Aorta (tissue), 5 donors: ENCODE measurements around the gene ENO3. TPM values are rescaled to one million over a fixed set of nuclear protein-coding genes. Genes with fewer than 3 reads are reported as not detected.

Experiments
- ATAC-seq: fragments of 200-7000 bp; cut with Tn5 transposase; one replicate; pipeline ENCODE4 v1.9.1; 2022; ENCODE audit warnings: moderate library complexity; ENCODE audit not compliant: low FRiP score
- DNase-seq, 2 donors: peaks; one replicate each; pipeline ENCODE4 v3.0.0-alpha.2; 2020
- H3K27ac ChIP-seq, 2 donors: one replicate each; pipeline ENCODE4 v1.5.1; 2013; ENCODE audit warnings: low read length in 2 of 2, mild to moderate bottlenecking in 2 of 2, moderate library complexity in 2 of 2, control low read depth in 1 of 2, inconsistent platforms in 1 of 2, low read depth in 1 of 2
- H3K27me3 ChIP-seq, 2 donors: one replicate each; pipeline ENCODE4 v1.6.1; 2013; ENCODE audit warnings: control low read depth in 1 of 2, low read length in 1 of 2, mild to moderate bottlenecking in 1 of 2, moderate library complexity in 1 of 2; ENCODE audit not compliant: insufficient read depth in 2 of 2, control insufficient read depth in 1 of 2
- H3K36me3 ChIP-seq, 2 donors: one replicate each; pipeline ENCODE4 v1.6.1; 2013; ENCODE audit warnings: control low read depth in 1 of 2, low read length in 1 of 2, mild to moderate bottlenecking in 1 of 2; ENCODE audit not compliant: insufficient read depth in 2 of 2, control insufficient read depth in 1 of 2
- H3K4me1 ChIP-seq, 2 donors: one replicate each; pipeline ENCODE4 v1.6.1; 2013; ENCODE audit warnings: low read length in 2 of 2, control low read depth in 1 of 2, mild to moderate bottlenecking in 1 of 2, moderate library complexity in 1 of 2; ENCODE audit not compliant: insufficient read depth in 2 of 2, control insufficient read depth in 1 of 2
- H3K4me3 ChIP-seq, 2 donors: one replicate each; pipeline ENCODE4 v1.5.1; 2013; ENCODE audit warnings: low read length in 2 of 2, control low read depth in 1 of 2, mild to moderate bottlenecking in 1 of 2
- H3K9me3 ChIP-seq: one replicate; pipeline ENCODE4 v1.6.1; 2013; ENCODE audit warnings: mild to moderate bottlenecking, low read length; ENCODE audit not compliant: control insufficient read depth
- WGBS, 2 donors: extraction: QIAGEN DNeasy Blood & Tissue Kit; methylation state at CpG; one replicate each; pipeline ENCODE4 v1.1.7; 2013; 5-methylcytosine and 5-hydroxymethylcytosine counted together
- intact Hi-C, 2 donors: fragments of 100-400 bp; cut with DNase I; formaldehyde crosslinking; loops; one replicate each; pipeline versions ENCODE4 v1.14.2 to v1.15.0; 2022
- polyA plus RNA-seq, 2 donors: library from polyadenylated mRNA; stranded (reverse); fragments of 200-250 nt; gene quantifications; one replicate each; pipeline ENCODE4 v1.2.3, GENCODE V29; 2013
- total RNA-seq, 2 donors: library from RNA; stranded (reverse); fragmentation: NEBNext Ultra II Directional; extraction: Animal tissue kit (Norgen Biotek cat#: 25700); gene quantifications; one replicate each; pipeline ENCODE4 v1.2.1, GENCODE V29; 2021
- donor health status: healthy with polysubstance abuse.
- donor health status: Bipolar disorder and iron deficiency.
- donor health status: DM: no; HTN: no; CAD: no.
- donor health status: DM: no; HTN: no; CAD: no.
- donor health status: DM: yes; HTN: yes; CAD: no.

Gene ENO3
- total and polyA plus RNA-seq, 4 donors, result 5.2 to 46.2 (median 8.4) TPM

DNA sequence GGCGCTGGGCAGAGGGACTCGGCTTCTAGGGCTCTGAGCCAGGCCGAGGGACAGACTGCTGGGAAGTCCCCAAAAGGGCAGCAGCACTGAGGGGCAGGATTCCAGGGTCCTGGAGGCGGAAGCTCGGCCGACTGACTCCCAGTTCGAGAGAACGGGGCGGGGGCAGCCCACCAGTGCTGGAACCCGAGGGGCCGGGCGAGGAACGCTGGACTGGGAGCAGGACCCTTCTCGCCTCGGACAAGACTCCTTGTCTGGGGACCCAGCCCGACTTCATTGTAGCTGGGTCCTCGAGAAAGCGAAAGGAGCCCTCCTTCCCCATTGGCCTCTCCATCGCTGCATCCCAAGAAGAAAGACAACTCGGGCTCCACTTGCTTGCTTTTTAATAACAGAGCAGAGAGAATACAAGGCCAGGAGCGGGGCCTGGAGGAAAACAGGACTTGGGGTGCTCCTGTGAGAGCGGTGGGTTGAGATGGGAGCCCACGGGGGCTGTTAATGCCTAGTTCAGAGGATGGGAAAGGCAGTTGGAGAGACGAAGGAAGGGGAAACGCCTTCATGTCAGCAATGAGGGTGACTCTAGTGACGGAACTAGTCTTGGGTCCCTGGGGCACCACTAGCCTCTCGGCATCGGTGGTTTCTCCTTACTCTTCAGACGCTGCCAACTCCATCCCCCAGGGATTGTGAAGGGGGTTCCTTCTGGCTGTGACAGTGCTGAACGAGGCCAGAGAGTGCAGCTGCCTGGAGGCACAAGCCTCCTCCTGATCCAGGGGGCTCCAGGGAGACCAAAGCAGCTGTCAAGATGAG is 37.0 kb downstream of the ENO3 start:
- peak in 1 of 2 donors; percentile 65 for DNase-seq
- peak overlapping the region; percentile 67 to 93 for H3K4me3 ChIP-seq
- no peaks in the 10 kb centered on the region for H3K9me3 ChIP-seq
- WGBS, 2 donors, result 1% methylated on average over 30 of the region's 30 CpGs
- no peaks in the 10 kb centered on the region for H3K27me3 ChIP-seq
- H3K27ac ChIP-seq, result peak overlapping the region; percentile 10 to 90
- H3K4me1 ChIP-seq, result peaks cover 0 to 3% of the 10 kb centered on the region in 2 donors
- intact Hi-C loops, result loop anchor here (10.0 kb wide), 1 partner anchor 83 kb away; the partner anchor contains the start of gene CHRNE (in 2 of the 2)
- ATAC-seq, result peak; percentile 47
- H3K36me3 ChIP-seq, result no peaks in the 10 kb centered on the region

DNA sequence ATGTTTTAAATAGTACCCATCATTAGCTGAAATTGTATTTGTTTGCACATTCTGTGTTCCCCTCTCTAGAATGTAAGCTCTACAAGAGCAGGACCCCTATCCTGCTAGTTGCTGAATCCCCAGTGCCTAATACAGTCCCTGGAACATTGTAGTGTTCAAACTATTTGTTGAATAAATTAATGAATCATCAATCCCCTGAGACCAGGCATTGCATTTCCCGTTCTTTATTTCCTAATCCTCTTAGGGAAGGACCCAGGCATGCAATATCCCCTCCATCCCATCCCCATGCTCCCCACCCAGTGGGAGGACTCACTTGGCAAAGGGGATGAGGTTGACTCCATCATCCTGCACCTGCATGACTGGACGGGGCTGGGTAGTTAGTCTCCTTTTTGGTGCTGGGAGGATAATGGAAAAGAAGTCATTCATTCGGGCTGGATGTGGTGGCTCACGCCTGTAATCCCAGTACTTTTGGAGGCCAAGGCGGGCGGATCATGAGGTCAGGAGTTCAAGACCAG is 43.2 kb downstream of the ENO3 start:
- ATAC-seq (no peak), DNase-seq (no peak)
- Histone ChIP-seq H3K36me3 (no peaks in the 10 kb centered on the region), H3K9me3 (no peaks in the 10 kb centered on the region), H3K4me3 (no peak overlapping the region), H3K27ac (no peak overlapping the region), H3K27me3 (no peaks in the 10 kb centered on the region), H3K4me1 (no peaks in the 10 kb centered on the region)
- 85 to 88% methylated on average over 6 of the region's 6 CpGs for WGBS, 2 donors
- intact Hi-C loops, result no loop called here

DNA sequence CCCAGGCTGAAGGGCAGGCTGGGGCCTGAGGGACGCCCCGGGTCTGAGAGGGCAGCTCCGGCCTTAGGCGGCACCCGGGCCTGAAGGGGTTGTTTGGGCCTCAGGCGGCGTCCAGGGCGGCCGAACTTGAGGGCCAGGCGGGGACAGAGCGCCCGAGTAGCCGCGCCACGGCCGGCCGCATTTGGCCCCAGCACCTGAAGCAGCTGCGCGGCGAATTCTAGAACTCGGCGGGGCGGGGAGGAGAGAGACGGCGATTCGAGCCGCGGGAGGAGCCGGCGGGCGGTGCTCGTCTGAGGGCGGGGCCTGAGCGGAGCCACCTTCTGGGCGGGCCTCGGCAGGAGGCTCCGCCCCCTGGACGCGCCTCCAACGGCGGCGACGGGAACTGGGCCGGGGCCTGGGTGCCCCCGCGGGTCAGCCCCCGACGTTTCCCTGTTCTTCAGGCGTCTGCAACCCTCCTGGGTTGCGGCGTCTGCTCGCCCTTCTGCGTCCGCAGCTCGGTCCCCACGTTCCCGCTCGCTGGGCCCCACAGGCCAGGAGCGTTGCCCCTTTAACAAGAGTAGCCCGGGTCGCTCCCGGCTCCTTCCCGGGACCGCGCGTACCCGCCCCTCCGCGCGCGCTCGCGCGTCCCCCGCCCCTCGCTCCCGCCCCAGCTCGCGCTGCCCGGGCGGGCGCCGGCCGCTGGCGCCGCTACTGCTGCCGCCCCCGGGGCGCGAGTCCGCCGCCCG is 46.5 kb downstream of the ENO3 start, which contains the start of the genes INCA1 and KIF1C:
Gene INCA1, minus strand, starts transcription at position 221 of the 725 bp plus-strand sequence. CDS start 3,085 bp downstream, outside the sequence.
Gene KIF1C, plus strand, starts transcription at position 649 of the 725 bp plus-strand sequence. CDS start 2,297 bp downstream, outside the sequence.
- H3K4me1 ChIP-seq, result no peaks in the 10 kb centered on the region
- ATAC-seq (peak; percentile 96), DNase-seq (peak; percentile 96 to 97)
- intact Hi-C loops, result loop anchor here in 1 of 2 donors (1.0 to 5.0 kb wide), 2 partner anchors 30 to 50 kb away; partner anchors contain the start of genes PFN1 and SPAG7
- WGBS, 2 donors, result 0 to 1% methylated on average over 76 to 93 of the region's 93 CpGs
- H3K4me3 ChIP-seq, result peak within 1 kb of the TSS; percentile 62 to 87
- H3K9me3 ChIP-seq, result no peaks in the 10 kb centered on the region
- H3K36me3 ChIP-seq, result no peaks in the 10 kb centered on the region
- H3K27me3 ChIP-seq, result no peaks in the 10 kb centered on the region
- H3K27ac ChIP-seq, result peak within 1 kb of the TSS; percentile 64 to 86

DNA sequence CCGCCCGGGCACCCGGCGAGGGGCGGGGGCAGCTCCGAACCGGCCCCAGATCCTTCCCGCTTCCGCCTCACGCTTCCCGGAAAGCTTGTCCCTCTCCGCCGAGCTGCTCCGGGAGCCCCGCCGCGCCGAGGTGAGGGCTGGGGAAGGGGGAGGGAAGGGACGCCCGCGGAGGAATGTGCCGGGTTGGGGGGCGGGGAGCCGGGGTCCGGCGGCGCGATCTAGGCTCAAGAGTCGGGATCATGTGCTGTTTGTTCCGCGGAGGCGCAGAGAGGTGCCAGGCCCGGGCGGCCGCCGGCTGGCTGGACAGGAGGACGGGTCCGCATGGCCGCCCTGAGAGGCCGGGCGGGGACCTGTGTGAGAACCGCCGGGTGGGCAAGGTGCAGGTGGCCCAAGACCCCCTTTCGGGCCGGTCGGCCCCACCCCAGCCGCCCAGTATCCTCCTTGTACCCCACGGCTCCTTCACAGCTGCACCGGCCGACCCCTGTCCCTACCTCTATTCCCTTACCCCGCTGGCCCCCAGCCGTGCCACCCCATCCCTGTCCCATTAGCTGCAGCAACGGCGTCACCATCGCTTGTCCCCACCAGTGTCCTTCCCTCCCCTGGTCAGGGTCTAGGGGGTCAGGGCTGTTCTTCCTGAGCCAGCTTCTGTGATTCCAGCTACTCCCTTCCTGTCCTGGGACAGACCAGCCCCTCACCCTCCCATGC is 47.3 kb downstream of the ENO3 start:
- Histone ChIP-seq H3K27me3 (no peaks in the 10 kb centered on the region), H3K4me3 (peak overlapping the region; percentile 51 to 87), H3K4me1 (no peaks in the 10 kb centered on the region), H3K36me3 (peaks cover 0 to under 1% of the 10 kb centered on the region in 2 donors), H3K27ac (peak overlapping the region in 1 of 2 donors; percentile 46), H3K9me3 (no peaks in the 10 kb centered on the region)
- ATAC-seq, result peak; percentile 0
- 0 to 1% methylated on average over 41 to 55 of the region's 55 CpGs for WGBS, 2 donors
- intact Hi-C loops, result loop anchor here in 1 of 2 donors (5.0 kb wide), 1 partner anchor 51 kb away; the partner anchor contains the start of gene PFN1
- DNase-seq, result peak; percentile 67 to 88

DNA sequence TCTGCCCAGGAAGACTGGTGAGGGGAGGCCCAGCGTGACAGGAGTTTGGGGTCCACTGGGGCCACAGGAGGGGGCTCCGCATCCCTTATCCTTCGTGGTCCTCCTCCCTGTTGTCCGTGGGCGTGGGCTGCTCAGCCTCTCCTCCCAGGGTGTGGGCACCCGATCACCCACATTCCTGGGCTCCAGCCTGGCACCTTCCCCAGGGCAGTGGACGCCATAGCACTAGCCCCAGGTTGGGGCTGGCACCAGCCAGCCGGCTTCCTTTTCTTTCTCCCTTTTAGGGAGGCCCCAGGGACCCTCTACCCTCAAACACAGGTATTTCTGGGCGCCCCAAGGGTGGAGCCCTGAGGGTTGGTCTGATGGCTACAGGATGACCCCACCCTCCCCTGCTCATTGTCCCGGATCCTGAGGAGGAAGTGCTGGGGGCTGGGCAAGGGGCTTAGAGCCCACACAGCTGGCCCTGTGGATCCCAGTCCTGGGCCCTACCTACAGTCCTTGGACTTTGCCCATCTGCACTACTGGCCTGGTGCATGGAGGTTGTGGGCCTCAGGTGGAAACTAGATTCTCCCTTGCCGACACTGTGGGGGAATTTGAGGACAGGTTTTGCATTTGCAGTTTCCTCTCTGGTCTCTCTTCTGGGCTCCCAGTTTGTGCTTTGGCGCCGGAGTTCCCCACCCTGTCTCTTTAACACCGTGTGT is 48.0 kb downstream of the ENO3 start:
- no peaks in the 10 kb centered on the region for H3K27me3 ChIP-seq
- peaks cover 0 to 3% of the 10 kb centered on the region in 2 donors for H3K36me3 ChIP-seq
- peak overlapping the region in 1 of 2 donors; percentile 46 for H3K27ac ChIP-seq
- intact Hi-C loops, result loop anchor here in 1 of 2 donors (5.0 kb wide), 1 partner anchor 52 kb away; the partner anchor contains the start of gene PFN1
- WGBS, 2 donors, result 6 to 7% methylated on average over 14 of the region's 14 CpGs
- no peaks in the 10 kb centered on the region for H3K4me1 ChIP-seq
- H3K9me3 ChIP-seq, result no peaks in the 10 kb centered on the region
- ATAC-seq (no peak), DNase-seq (no peak)
- peak overlapping the region; percentile 51 to 87 for H3K4me3 ChIP-seq

DNA sequence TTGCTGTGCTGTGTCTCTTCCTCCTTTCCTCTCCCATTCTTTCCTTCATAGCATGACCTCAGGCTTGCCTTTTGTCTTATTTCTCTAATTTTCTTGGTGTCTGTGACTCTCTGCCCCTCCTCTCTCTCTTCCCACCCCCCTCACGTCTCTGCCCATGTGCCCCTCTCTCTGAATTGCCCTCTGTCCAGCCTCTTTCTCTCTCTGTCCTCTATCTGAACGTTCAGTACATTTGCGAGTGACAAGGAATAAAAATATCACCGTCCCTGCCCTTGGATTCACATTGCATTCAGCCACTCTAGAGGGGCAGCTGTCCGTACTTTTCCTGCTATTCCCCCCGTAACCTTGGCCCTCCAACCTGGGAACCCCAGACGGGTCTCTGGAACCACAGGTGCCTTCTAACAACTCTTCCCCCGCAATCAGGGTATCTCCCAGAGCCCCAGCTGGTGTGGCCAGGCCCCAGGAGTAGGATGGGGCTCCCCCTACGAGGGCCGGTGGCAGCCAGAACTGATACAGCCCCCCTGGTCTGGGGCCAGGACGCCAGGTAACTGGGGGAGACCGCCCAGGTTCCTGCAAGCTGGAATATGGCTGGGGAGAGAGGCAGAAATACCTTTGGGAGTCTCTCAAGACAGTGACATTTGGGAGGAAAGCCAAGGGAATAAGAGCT is 48.6 kb downstream of the ENO3 start:
- ATAC-seq, result no peak
- intact Hi-C loops, result loop anchor here (5.0 kb wide), 2 partner anchors 52 to 62 kb away; partner anchors contain the start of gene PFN1 (in 1 of the 2)
- no peak for DNase-seq
- H3K27me3 ChIP-seq, result no peaks in the 10 kb centered on the region
- H3K9me3 ChIP-seq, result no peaks in the 10 kb centered on the region
- peak overlapping the region in 1 of 2 donors; percentile 38 for H3K27ac ChIP-seq
- H3K36me3 ChIP-seq, result peaks cover 0 to 9% of the 10 kb centered on the region in 2 donors
- no peaks in the 10 kb centered on the region for H3K4me1 ChIP-seq
- H3K4me3 ChIP-seq, result peak overlapping the region; percentile 23 to 87
- WGBS, 2 donors, result 40 to 41% methylated on average over 12 of the region's 12 CpGs

DNA sequence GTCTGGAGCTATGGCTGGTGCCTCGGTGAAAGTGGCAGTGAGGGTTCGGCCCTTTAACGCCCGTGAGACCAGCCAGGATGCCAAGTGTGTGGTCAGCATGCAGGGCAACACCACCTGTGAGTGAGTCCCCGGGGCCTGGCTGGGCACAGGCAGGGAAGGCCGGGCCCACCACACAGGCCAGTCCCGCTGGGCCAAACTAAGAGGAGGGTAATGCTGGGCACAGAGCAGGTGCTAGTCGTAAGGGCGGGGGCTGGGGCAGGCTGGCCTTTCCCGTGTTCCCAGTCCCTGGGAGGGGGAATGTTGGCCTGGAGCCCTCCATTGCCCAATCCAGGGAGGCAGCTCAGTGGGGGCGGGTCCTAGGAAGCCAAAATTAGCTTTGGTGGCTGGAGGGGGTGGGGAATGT is 49.3 kb downstream of the ENO3 start:
- Histone ChIP-seq H3K4me3 (no peak overlapping the region), H3K27ac (peak overlapping the region in 1 of 2 donors; percentile 38), H3K4me1 (no peaks in the 10 kb centered on the region), H3K27me3 (no peaks in the 10 kb centered on the region), H3K36me3 (peaks cover 0 to 15% of the 10 kb centered on the region in 2 donors), H3K9me3 (no peaks in the 10 kb centered on the region)
- 3 to 8% methylated on average over 11 of the region's 11 CpGs for WGBS, 2 donors
- intact Hi-C loops, result loop anchor here in 1 of 2 donors (5.0 kb wide), 1 partner anchor 63 kb away; no protein-coding TSS in a partner anchor
- DNase-seq (peak; percentile 88 to 93), ATAC-seq (peak; percentile 50)
